ENCODE results near the gene MAP3K5. TPM values are rescaled to one million over a fixed set of nuclear protein-coding genes. Genes with fewer than 3 reads are reported as not detected.
A peak's percentile ranks its signal among the peaks of the same experiment; 100 is the strongest.

Gene MAP3K5
- total RNA-seq, 2 experiments from 2014 or later: 18.3 to 19.8 TPM

- DNase-seq: no peak
- peaks cover 2% of the 10 kb centered on the region for H3K9me3 Mint-ChIP-seq
- POLR2A ChIA-PET: no interaction called here
- H3K4me3 Mint-ChIP-seq: no peak overlapping the region
- H3K36me3 Mint-ChIP-seq: peaks cover 9% of the 10 kb centered on the region
- H3K4me1 Mint-ChIP-seq: peaks cover 10% of the 10 kb centered on the region
- no peak for ATAC-seq (ENCODE audit: low read depth)
- H3K27me3 Mint-ChIP-seq: no peaks in the 10 kb centered on the region
- H3K27ac Mint-ChIP-seq: no peak overlapping the region
Observed at GRCh38 chr6:136734977-136735376, 57.3 kb downstream of the MAP3K5 start.

DNA sequence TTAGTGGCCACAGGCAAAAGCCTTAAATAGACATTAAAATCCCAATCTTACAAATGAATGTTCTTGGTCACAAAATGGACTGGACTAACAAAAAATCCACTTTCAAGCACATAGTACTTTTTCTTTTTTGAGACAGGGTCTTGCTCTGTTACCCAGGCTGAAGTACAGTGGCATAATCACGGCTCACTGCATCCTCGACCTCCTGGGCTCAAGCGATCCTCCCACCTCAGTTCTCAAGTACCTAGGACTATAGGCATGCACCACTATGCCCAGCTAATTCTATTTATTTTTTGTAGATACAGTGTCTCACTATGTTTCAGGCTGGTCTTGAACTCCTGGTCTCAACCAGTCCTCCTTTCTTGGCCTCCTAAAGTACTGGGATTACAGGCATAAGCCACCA is 59.4 kb downstream of the MAP3K5 start:
- DNase-seq (no peak), ATAC-seq (ENCODE audit: low read depth) (no peak)
- Mint-ChIP-seq H3K4me1 (peaks cover 3% of the 10 kb centered on the region), H3K27ac (no peak overlapping the region), H3K27me3 (no peaks in the 10 kb centered on the region), H3K9me3 (peaks cover 3% of the 10 kb centered on the region), H3K4me3 (no peak overlapping the region), H3K36me3 (peaks cover 13% of the 10 kb centered on the region)
- POLR2A ChIA-PET: no interaction called here

DNA sequence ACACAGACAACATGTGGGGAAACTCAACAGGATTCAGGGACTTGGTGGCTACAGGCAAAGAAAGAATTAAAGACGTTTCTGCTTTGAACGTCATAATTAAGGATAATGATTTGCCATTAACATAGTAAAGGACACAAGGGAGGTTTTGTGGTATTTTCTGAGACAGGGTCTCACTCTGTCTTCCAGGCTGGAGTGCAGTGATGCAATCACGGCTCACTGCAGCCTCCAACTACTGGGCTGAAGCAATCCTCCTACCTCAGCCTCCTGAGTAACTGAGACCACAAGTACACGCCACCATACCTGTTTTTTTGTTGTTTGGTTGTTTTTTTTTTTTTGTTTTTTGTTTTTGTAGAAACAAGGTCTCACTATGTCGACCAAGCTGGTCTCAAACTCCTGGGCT is 62.4 kb downstream of the MAP3K5 start:
- ATAC-seq (ENCODE audit: low read depth) (no peak), DNase-seq (no peak)
- Mint-ChIP-seq H3K27me3 (no peaks in the 10 kb centered on the region), H3K9me3 (peaks cover 3% of the 10 kb centered on the region), H3K4me3 (no peak overlapping the region), H3K36me3 (peaks cover 20% of the 10 kb centered on the region), H3K4me1 (peaks cover 5% of the 10 kb centered on the region), H3K27ac (no peak overlapping the region)
- POLR2A ChIA-PET: no interaction called here

DNA sequence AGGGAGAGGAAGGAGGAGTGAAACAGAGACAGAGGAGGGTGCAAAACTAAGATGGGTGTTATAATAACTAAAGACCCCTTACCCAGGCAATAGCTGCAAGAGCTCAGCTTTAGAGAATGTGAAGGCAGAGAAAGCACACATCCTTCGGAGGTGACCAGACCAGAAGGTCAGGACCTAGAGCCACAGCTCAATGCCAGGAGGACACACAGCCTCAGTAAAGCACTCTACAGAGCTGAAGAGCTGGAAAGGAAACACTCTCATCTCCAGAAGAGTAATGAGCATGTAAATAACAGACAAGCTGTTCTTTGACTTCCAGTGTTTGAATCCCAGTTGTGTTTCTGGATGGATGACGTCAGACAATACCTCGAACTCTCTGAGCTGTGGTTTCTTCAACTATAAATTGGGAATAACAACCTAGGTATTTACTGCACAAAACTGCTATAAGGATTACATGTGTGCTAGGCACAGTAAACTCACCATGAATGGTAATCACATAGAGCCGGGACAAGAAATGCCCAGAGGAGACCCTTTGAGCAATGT is 63.2 kb downstream of the MAP3K5 start:
- Mint-ChIP-seq H3K27ac (no peak overlapping the region), H3K4me3 (no peak overlapping the region), H3K9me3 (peaks cover 3% of the 10 kb centered on the region), H3K27me3 (no peaks in the 10 kb centered on the region), H3K36me3 (peaks cover 21% of the 10 kb centered on the region), H3K4me1 (peaks cover 9% of the 10 kb centered on the region)
- ATAC-seq (ENCODE audit: low read depth) (no peak), DNase-seq (no peak)
- POLR2A ChIA-PET: interaction anchor here (1.2 kb wide), 1 partner anchor 10 kb away, joined by 4 read pairs; no protein-coding TSS in a partner anchor

DNA sequence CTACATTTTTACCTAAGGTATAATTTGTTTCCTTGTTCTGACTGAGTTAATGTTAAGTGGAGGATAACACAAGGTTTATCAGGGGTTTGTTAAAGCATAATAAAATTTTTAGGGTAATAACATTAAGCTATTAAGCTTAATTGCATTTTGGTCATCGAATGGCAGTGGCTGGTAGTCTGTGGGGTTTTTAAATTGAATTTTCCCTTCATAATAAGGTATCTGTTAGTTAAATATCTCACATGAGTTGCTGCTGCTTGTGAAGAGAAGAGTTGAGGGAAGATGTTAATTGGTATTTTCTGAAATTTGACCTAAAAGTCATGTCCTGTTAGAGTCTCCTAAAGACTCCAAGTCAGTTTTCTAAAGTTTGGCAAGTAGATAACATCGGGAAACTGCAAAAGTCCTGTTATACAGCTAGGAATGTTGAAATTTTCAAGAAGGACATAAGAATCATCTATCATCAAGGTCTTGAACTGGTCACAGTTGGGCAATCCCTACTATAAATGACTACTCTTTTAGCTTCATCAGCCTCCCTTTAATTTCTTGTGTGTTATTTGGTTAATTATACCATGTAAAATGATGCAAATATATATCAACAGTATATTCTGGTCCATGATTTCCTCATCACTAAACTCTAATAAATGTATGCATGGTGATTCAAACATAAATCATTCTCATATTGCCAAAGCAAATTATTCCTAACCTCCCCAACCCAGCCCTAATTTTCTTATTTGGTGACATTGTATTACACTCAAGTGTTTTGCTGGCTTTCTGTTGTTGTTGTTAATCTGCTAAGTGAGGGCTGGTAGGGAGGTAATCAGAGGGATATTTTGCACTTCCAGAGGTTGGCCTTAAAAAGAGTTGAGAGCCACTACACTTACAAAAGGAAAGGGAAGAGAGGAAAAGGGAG is 64.0 kb downstream of the MAP3K5 start:
- DNase-seq (no peak), ATAC-seq (ENCODE audit: low read depth) (no peak)
- H3K4me1 Mint-ChIP-seq: peaks cover 14% of the 10 kb centered on the region
- POLR2A ChIA-PET: interaction anchor here (1.2 kb wide), 1 partner anchor 11 kb away, joined by 4 read pairs; no protein-coding TSS in a partner anchor
- H3K27me3 Mint-ChIP-seq: no peaks in the 10 kb centered on the region
- H3K4me3 Mint-ChIP-seq: no peak overlapping the region
- no peak overlapping the region for H3K27ac Mint-ChIP-seq
- peaks cover 23% of the 10 kb centered on the region for H3K36me3 Mint-ChIP-seq
- H3K9me3 Mint-ChIP-seq: peaks cover 3% of the 10 kb centered on the region

DNA sequence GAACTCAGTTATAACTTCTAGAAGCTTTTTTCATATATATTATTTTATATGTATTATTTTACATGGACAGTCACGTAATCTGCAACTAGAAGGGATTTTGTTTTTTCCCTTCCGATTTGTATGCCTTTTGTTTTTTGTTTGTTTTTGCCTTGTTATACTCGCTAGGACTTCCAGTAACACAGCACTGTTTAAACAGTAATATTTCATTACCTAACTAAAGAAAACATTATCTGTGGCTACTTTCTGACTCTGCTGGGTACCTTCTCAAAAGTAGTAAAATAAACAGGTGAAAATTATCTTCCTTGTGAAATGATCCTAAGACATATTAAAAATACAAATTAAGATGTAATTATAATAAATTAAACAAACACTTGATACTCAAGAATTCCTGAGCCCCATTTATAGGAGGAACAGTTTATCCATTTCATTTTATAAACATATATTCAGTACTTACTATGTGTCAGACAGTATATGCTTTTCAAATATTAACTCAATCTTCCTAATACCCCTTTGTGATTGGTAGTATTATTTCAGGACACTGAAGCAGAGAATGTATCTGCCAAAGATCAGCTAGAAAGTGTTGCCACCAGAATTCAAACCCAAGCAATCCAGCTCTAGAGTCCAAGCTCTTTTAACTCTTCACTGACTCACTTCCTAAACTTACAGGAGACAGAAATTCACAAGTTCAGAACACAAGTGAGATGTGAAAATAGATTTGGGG is 65.3 kb downstream of the MAP3K5 start:
- Mint-ChIP-seq H3K27me3 (no peaks in the 10 kb centered on the region), H3K9me3 (peaks cover 3% of the 10 kb centered on the region), H3K4me1 (peaks cover 14% of the 10 kb centered on the region), H3K27ac (no peak overlapping the region), H3K4me3 (no peak overlapping the region), H3K36me3 (peaks cover 24% of the 10 kb centered on the region)
- ATAC-seq (ENCODE audit: low read depth): no peak
- no peak for DNase-seq
- POLR2A ChIA-PET: no interaction called here

GRCh38 chr6:136725124-136725523 is 67.2 kb downstream of the MAP3K5 start:
- Mint-ChIP-seq H3K36me3 (peaks cover 26% of the 10 kb centered on the region), H3K4me3 (no peak overlapping the region), H3K27ac (no peak overlapping the region), H3K4me1 (peaks cover 25% of the 10 kb centered on the region), H3K27me3 (no peaks in the 10 kb centered on the region), H3K9me3 (peaks cover 4% of the 10 kb centered on the region)
- POLR2A ChIA-PET: no interaction called here
- ATAC-seq (ENCODE audit: low read depth) (no peak), DNase-seq (no peak)

- no peak for DNase-seq
- Mint-ChIP-seq H3K4me1 (peaks cover 37% of the 10 kb centered on the region), H3K4me3 (peak overlapping the region; percentile 18), H3K9me3 (peaks cover 4% of the 10 kb centered on the region), H3K36me3 (peaks cover 21% of the 10 kb centered on the region), H3K27me3 (no peaks in the 10 kb centered on the region), H3K27ac (no peak overlapping the region)
- peak; percentile 90 for ATAC-seq (ENCODE audit: low read depth)
- POLR2A ChIA-PET: interaction anchor here (0.7 to 1.5 kb wide), 2 partner anchors 12 to 68 kb away, joined by 5 to 7 read pairs; partner anchors contain the start of gene MAP3K5
Observed at GRCh38 chr6:136723780-136724179, 68.5 kb downstream of the MAP3K5 start.

DNA sequence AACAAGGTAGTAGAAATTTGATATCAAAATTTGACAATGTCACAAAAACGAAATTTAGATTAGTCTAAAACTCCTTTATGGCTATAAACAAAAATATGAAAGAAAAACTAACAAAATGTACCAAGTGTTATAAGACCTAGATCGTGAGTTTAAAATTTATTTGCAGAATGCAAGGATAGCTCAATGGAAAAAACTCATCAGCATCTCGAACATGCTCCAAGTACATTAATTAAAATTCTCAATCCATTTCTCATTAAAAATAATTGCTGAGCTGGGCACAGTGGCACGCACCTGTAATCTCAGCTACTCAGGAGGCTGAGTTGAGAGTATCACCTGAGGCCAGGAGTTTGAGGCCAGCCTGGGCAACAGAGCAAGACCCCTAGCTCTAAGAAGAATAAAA is 70.8 kb downstream of the MAP3K5 start:
- Mint-ChIP-seq H3K4me1 (peaks cover 41% of the 10 kb centered on the region), H3K4me3 (no peak overlapping the region), H3K27ac (no peak overlapping the region), H3K36me3 (peaks cover 26% of the 10 kb centered on the region), H3K9me3 (peaks cover 3% of the 10 kb centered on the region), H3K27me3 (no peaks in the 10 kb centered on the region)
- ATAC-seq (ENCODE audit: low read depth) (no peak), DNase-seq (no peak)
- POLR2A ChIA-PET: no interaction called here

DNA sequence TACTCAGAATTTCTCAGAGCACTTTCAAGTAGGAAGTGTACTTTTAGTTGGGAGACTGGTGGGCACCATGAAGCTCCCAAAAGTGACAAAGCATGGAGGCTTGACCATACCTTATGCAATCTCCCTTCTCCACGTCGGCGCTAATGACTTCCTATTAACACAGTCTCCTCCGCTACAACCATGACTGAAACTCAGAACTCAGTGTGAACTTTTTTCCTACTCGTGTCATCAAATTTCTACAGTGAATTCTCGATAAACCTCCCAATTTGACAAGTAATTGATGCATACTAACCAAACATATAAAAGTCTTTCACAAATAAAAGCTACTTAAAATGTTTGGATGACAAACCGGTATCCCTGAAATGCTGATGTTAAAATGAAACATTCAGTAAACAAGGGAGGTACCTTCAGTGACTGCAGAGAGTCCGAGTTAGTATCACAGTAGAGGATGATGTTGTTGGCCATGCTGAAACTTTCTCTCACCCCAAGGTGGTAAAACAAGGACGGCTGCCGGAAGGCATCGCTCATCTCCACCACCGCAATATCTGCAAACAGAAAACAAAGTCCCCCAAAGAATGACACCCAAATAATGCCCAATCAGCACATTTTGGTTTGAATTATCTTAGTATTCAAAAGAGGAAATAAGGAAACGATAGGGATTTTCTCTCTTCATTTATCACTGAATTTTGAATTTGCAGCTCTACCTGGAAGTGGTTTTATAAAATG is 72.1 kb downstream of the MAP3K5 start:
- POLR2A ChIA-PET: interaction anchor here (1.2 kb wide), 1 partner anchor 72 kb away, joined by 4 read pairs; the partner anchor contains the start of gene MAP3K5
- H3K27ac Mint-ChIP-seq: peak overlapping the region; percentile 80
- H3K4me3 Mint-ChIP-seq: peak overlapping the region; percentile 52
- peaks cover 45% of the 10 kb centered on the region for H3K4me1 Mint-ChIP-seq
- H3K9me3 Mint-ChIP-seq: peaks cover 3% of the 10 kb centered on the region
- DNase-seq (no peak), ATAC-seq (ENCODE audit: low read depth) (no peak)
- no peaks in the 10 kb centered on the region for H3K27me3 Mint-ChIP-seq
- H3K36me3 Mint-ChIP-seq: peaks cover 31% of the 10 kb centered on the region

DNA sequence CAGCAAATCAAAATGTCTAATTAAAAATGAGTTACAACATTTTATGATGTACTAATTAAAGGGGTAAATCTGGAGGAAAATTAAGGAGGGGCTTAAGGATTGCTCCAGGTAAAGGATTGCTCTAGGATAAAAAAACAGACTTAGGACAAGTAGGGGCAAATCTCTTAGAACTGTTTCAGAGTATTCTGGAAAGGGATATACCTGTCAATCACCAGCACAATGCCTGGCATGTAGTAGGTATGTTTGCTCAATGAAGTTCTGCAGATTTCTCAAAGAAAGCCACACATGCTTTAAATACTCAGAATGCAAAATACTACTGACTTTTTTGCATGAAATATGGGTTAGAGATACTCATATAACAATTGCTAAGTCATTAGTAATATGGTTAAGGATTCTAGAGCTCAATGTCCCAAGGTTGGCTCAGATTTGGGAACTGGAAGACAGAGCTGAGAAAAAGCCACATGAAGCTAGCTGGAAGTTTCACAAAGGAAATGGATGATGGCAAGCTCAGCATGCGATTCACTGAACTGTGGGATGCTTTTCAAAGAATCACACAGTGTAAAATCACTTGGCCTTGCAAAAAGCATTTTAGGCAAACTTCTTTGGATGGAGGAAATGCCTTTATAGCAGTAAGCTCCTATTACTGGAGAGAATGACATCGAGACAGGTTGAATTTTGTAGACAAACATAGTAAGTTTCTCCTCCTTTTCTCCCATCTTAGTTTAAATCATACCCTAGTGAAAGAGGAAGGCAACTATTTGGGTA is 72.8 kb downstream of the MAP3K5 start:
- H3K27ac Mint-ChIP-seq: peak overlapping the region; percentile 80
- H3K36me3 Mint-ChIP-seq: peaks cover 29% of the 10 kb centered on the region
- no peaks in the 10 kb centered on the region for H3K27me3 Mint-ChIP-seq
- POLR2A ChIA-PET: interaction anchor here (1.2 kb wide), 1 partner anchor 73 kb away, joined by 4 read pairs; the partner anchor contains the start of gene MAP3K5
- H3K9me3 Mint-ChIP-seq: peaks cover 3% of the 10 kb centered on the region
- ATAC-seq (ENCODE audit: low read depth) (peak; percentile 45), DNase-seq (no peak)
- H3K4me3 Mint-ChIP-seq: peak overlapping the region; percentile 52
- H3K4me1 Mint-ChIP-seq: peaks cover 40% of the 10 kb centered on the region

DNA sequence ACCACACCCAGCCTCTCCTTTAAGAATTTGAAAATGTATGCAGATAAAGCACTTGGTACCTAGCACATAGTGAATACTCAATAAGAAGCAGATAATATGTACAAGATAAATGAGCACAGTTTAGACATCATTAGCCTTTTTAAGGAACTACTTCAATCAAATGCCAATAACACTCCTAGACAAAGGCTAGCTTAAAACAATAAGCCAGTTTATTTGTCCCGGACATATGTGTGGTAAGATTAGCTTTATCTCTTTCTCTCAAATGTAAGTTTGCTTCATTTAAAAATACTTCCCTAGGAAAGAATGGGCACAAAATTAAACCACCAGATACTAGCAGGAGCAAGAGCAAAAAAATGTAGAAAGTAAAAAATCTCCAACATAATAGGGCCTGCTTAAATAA is 73.8 kb downstream of the MAP3K5 start:
- Mint-ChIP-seq H3K9me3 (peaks cover 3% of the 10 kb centered on the region), H3K4me3 (no peak overlapping the region), H3K27ac (no peak overlapping the region), H3K36me3 (peaks cover 35% of the 10 kb centered on the region), H3K27me3 (no peaks in the 10 kb centered on the region), H3K4me1 (peaks cover 35% of the 10 kb centered on the region)
- POLR2A ChIA-PET: no interaction called here
- ATAC-seq (ENCODE audit: low read depth) (no peak), DNase-seq (no peak)
